Measurements from ENCODE around the gene CRYL1. TPM values are rescaled to one million over a fixed set of nuclear protein-coding genes. Genes with fewer than 3 reads are reported as not detected.

Gene CRYL1
- total and polyA plus RNA-seq, 2 of the 8 experiments (the other 6 are each of a cell fraction or from before 2014, with no cell fraction given) = 1.9 to 6.4 TPM

- Histone ChIP-seq H2BK12ac (ENCODE audit: low read depth, low read length) (no peak overlapping the region), H2BK15ac (ENCODE audit: low read length) (no peak overlapping the region), H3K9ac (replicated peaks in 1 of 4; ENCODE audit: extremely low read depth in 1 of 4, low read depth in 3 of 4, low read length in 3 of 4) (no peak overlapping the region), H3K27me3 (replicated peaks in 1 of 4; ENCODE audit: control insufficient read depth in 3 of 4, extremely low read depth in 1 of 4, insufficient read depth in 3 of 4, low read length in 3 of 4) (no peaks in the 10 kb centered on the region), H3K36me3 (ENCODE audit: control insufficient read depth in 2 of 4, insufficient read depth in 4 of 4, low read length in 3 of 4) (no peaks in the 10 kb centered on the region), H3K14ac (ENCODE audit: insufficient read length) (no peak overlapping the region), H2BK120ac (replicated peaks; ENCODE audit: low read depth, low read length) (no peak overlapping the region), H3K9me3 (ENCODE audit: insufficient read depth in 2 of 2, low read depth in 1 of 2, low read length in 1 of 2) (no peaks in the 10 kb centered on the region), H2BK5ac (ENCODE audit: low read depth, low read length) (no peak overlapping the region), H3K23me2 (ENCODE audit: low read depth, low read length) (0 out of 2 replicates have a peak, but pooled peaks cover 3% of the 10 kb centered on the region), H3K4me1 (replicated peaks in 1 of 4; ENCODE audit: control insufficient read depth in 3 of 4, insufficient read depth in 4 of 4, low read length in 3 of 4) (peaks cover 0 to 5% (median 3%) of the 10 kb centered on the region in 4 experiments; a peak in 3 of 7 replicates), H3K4ac (replicated peaks; ENCODE audit: insufficient read length, low read depth, low read length) (no peak overlapping the region), H4K8ac (ENCODE audit: extremely low read depth, insufficient read depth, low read length) (no peak overlapping the region), H3K23ac (ENCODE audit: insufficient read length) (no peak overlapping the region), H3K4me3 (ENCODE audit: extremely low read depth in 1 of 4, insufficient read depth in 2 of 4, low read depth in 3 of 4, low read length in 4 of 4) (no peak overlapping the region), H3K79me2 (ENCODE audit: control insufficient read depth in 1 of 2, insufficient read depth in 2 of 2, low read length in 2 of 2) (no peaks in the 10 kb centered on the region), H3K27ac (ENCODE audit: low read depth, low read length) (no peak overlapping the region), H3K4me2 (ENCODE audit: insufficient read depth in 1 of 2, low read depth in 2 of 2, low read length in 2 of 2) (no peak overlapping the region), H4K5ac (ENCODE audit: insufficient read length, low read depth, low read length) (no peak overlapping the region), H3K18ac (ENCODE audit: extremely low read depth, low read length) (no peak overlapping the region), H3K56ac (replicated peaks; ENCODE audit: insufficient read length, low read depth, low read length) (no peak overlapping the region), H4K20me1 (replicated peaks in 1 of 2; ENCODE audit: control insufficient read depth in 1 of 2, insufficient read depth in 2 of 2, low read length in 2 of 2) (no peaks in the 10 kb centered on the region), H4K91ac (replicated peaks; ENCODE audit: insufficient read length, low read length) (no peak overlapping the region), H2BK20ac (ENCODE audit: low read length) (no peak overlapping the region), H2AK5ac (ENCODE audit: low read depth, low read length) (no peak overlapping the region), H3K79me1 (ENCODE audit: low read depth, low read length) (no peaks in the 10 kb centered on the region), H2AFZ (ENCODE audit: low read length) (no peak overlapping the region)
- FAIRE-seq (no peak), DNase-seq (ENCODE audit: low read depth in 1 of 2, low spot score in 2 of 2) (no peak)
- TF ChIP-seq TCF12 (IDR thresholded peaks at IDR 0.05; ENCODE audit: low read depth, low read length) = no peak
- no peak for TF ChIP-seq ASH2L (IDR thresholded peaks at IDR 0.05; ENCODE audit: low read length)
- TF ChIP-seq CREB1 (IDR thresholded peaks at IDR 0.05) = no peak
- no peak for TF ChIP-seq CTBP2 (IDR thresholded peaks at IDR 0.05; ENCODE audit: borderline replicate concordance, insufficient read depth, insufficient read length, low read length)
- TF ChIP-seq SIN3A (conservative IDR thresholded peaks at IDR 0.05 in 1 of 2, IDR thresholded peaks at IDR 0.05 in 1 of 2; ENCODE audit: low read depth in 1 of 2, low read length in 2 of 2) = no peak
- no peak for TF ChIP-seq TAF1 (IDR thresholded peaks at IDR 0.05; ENCODE audit: low read depth, low read length)
- no peak for TF ChIP-seq POU5F1 (IDR thresholded peaks at IDR 0.05; ENCODE audit: low read depth, low read length)
- 98% methylated on average over 3 of the region's 3 CpGs; no CpG with 5 or more reads in 1 of the 2 experiments for WGBS, 2 experiments (ENCODE audit: extremely low coverage in 1 of 2, insufficient coverage in 1 of 2, insufficient read length in 1 of 2, insufficient replicate concordance in 2 of 2, low coverage in 1 of 2, low lambda C conversion rate in 2 of 2, missing lambda C conversion rate in 1 of 2)
- ChIA-PET CTCF (ENCODE audit: partially characterized antibody) (interaction anchor here (0.8 to 1.6 kb wide), 2 partner anchors 15 to 280 kb away, joined by 3 to 6 read pairs; no protein-coding TSS in a partner anchor), POLR2A (ENCODE audit: partially characterized antibody) (no interaction called here)
These were observed 48.3 kb downstream of the CRYL1 start for GRCh38 chr13:20477394-20477793.
